ENCODE results near the gene CHST8. TPM values are rescaled to one million over a fixed set of nuclear protein-coding genes. Genes with fewer than 3 reads are reported as not detected.

Gene CHST8
- total and polyA plus RNA-seq, 9 donors = 0.48 to 2.5 (median 1.0) TPM; not detected in 1

- DNase-seq = no peak
- Histone ChIP-seq H3K4me3 (no peak overlapping the region), H3K4me1 (ENCODE audit: insufficient read depth) (no peaks in the 10 kb centered on the region), H3K36me3 (no peaks in the 10 kb centered on the region), H3K27ac (no peak overlapping the region), H3K9me3 (no peaks in the 10 kb centered on the region), H3K27me3 (no peaks in the 10 kb centered on the region)
- WGBS, 3 donors = 60 to 65% (median 61%) methylated on average over 24 of the region's 24 CpGs
- intact Hi-C loops (cut with DNase I) = no loop called here
- TF ChIP-seq EP300 (IDR thresholded peaks at IDR 0.05) = no peak
- no peak for TF ChIP-seq POLR2A (IDR thresholded peaks at IDR 0.05)
- no peak for TF ChIP-seq CTCF (IDR thresholded peaks at IDR 0.05)
These were observed 105.7 kb downstream of the CHST8 start for GRCh38 chr19:33727331-33727998.

- no peaks in the 10 kb centered on the region for H3K27me3 ChIP-seq
- no peaks in the 10 kb centered on the region for H3K36me3 ChIP-seq
- H3K9me3 ChIP-seq = no peaks in the 10 kb centered on the region
- no peak for DNase-seq
- intact Hi-C loops (cut with DNase I) = no loop called here
- no peak for TF ChIP-seq POLR2A (IDR thresholded peaks at IDR 0.05)
- TF ChIP-seq EP300 (IDR thresholded peaks at IDR 0.05) = no peak
- TF ChIP-seq CTCF (IDR thresholded peaks at IDR 0.05) = no peak
- no peaks in the 10 kb centered on the region for H3K4me1 ChIP-seq (ENCODE audit: insufficient read depth)
- WGBS, 3 donors = 77 to 85% (median 81%) methylated on average over 3 of the region's 3 CpGs
- no peak overlapping the region for H3K4me3 ChIP-seq
- H3K27ac ChIP-seq = no peak overlapping the region
These were observed 106.4 kb downstream of the CHST8 start for GRCh38 chr19:33728141-33728540.

GRCh38 chr19:33730858-33731607 lies 109.3 kb downstream of the CHST8 start:
- no peak overlapping the region for H3K4me3 ChIP-seq
- no peaks in the 10 kb centered on the region for H3K4me1 ChIP-seq (ENCODE audit: insufficient read depth)
- no peaks in the 10 kb centered on the region for H3K9me3 ChIP-seq
- TF ChIP-seq CTCF (IDR thresholded peaks at IDR 0.05) (no peak), EP300 (IDR thresholded peaks at IDR 0.05) (no peak), POLR2A (IDR thresholded peaks at IDR 0.05) (no peak)
- H3K27ac ChIP-seq = no peak overlapping the region
- no peaks in the 10 kb centered on the region for H3K27me3 ChIP-seq
- 71 to 77% (median 75%) methylated on average over 8 of the region's 8 CpGs for WGBS, 3 donors
- intact Hi-C loops (cut with DNase I) = no loop called here
- no peak for DNase-seq
- no peaks in the 10 kb centered on the region for H3K36me3 ChIP-seq

DNA sequence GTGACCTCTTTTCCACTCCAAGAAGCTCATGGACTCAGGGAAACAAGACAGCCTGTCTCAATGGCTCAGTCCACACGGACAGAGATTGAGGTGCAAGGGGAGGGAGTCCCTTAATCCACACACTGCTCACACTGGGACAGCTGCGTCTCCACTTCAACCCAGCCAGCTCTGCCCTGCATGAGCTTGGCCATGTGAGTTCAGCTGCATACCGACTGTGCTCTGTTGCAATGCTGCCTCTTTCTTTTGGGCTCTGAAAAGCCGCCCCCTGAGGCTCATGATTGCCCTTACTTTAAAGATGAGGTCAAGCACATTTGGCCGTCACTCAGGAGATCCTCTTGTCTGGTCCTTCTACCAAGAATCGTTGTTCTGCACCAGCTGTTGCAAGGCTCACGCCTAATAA lies 110.1 kb downstream of the CHST8 start:
- TF ChIP-seq POLR2A (IDR thresholded peaks at IDR 0.05) (no peak), EP300 (IDR thresholded peaks at IDR 0.05) (no peak), CTCF (IDR thresholded peaks at IDR 0.05) (no peak)
- Histone ChIP-seq H3K4me3 (no peak overlapping the region), H3K4me1 (ENCODE audit: insufficient read depth) (no peaks in the 10 kb centered on the region), H3K36me3 (no peaks in the 10 kb centered on the region), H3K27ac (no peak overlapping the region), H3K27me3 (no peaks in the 10 kb centered on the region), H3K9me3 (no peaks in the 10 kb centered on the region)
- intact Hi-C loops (cut with DNase I) = no loop called here
- WGBS, 3 donors = 60 to 70% (median 62%) methylated on average over 7 of the region's 7 CpGs
- no peak for DNase-seq
